HG03378 (cell line): Measurements from ENCODE around the gene KCNB1.

Experiments used
- ATAC-seq: cut with Tn5 transposase; IDR thresholded peaks from one replicate; pipeline ENCODE4 v1.9.1; 2021; ENCODE audit warnings: mild to moderate bottlenecking, moderate library complexity; ENCODE audit not compliant: unreplicated experiment

KCNB1 gene

GRCh38 chr20:49393803-49394202 lies 88.7 kb downstream of the KCNB1 start:
- ATAC-seq = no peak

GRCh38 chr20:49392745-49393144 lies 89.7 kb downstream of the KCNB1 start:
- no peak for ATAC-seq

GRCh38 chr20:49391404-49392245 lies 90.8 kb downstream of the KCNB1 start:
- ATAC-seq = no peak

- no peak for ATAC-seq
Observed at GRCh38 chr20:49389854-49390253, 92.6 kb downstream of the KCNB1 start.

GRCh38 chr20:49388744-49389143 lies 93.7 kb downstream of the KCNB1 start:
- ATAC-seq = no peak

GRCh38 chr20:49387581-49387939 lies 94.9 kb downstream of the KCNB1 start:
- ATAC-seq = no peak

- ATAC-seq = no peak
Observed at GRCh38 chr20:49386848-49387580, 95.5 kb downstream of the KCNB1 start.

GRCh38 chr20:49385465-49385864 lies 97.0 kb downstream of the KCNB1 start:
- ATAC-seq = no peak

GRCh38 chr20:49384437-49385434 lies 97.7 kb downstream of the KCNB1 start:
- no peak for ATAC-seq

GRCh38 chr20:49381558-49382493 lies 100.6 kb downstream of the KCNB1 start:
- no peak for ATAC-seq

- ATAC-seq = no peak
Observed at GRCh38 chr20:49380337-49380780, 102.1 kb downstream of the KCNB1 start.

GRCh38 chr20:49379338-49379737 lies 103.1 kb downstream of the KCNB1 start:
- no peak for ATAC-seq

- ATAC-seq = no peak
Observed at GRCh38 chr20:49377326-49377725, 105.1 kb downstream of the KCNB1 start.

- ATAC-seq = no peak
Observed at GRCh38 chr20:49375170-49375569, 107.3 kb downstream of the KCNB1 start.

GRCh38 chr20:49372095-49372734 lies 110.3 kb downstream of the KCNB1 start:
- ATAC-seq = no peak

- ATAC-seq = no peak
Observed at GRCh38 chr20:49368596-49368995, 113.9 kb downstream of the KCNB1 start.

- ATAC-seq = no peak
Observed at GRCh38 chr20:49367113-49367512, 115.4 kb downstream of the KCNB1 start.

GRCh38 chr20:49366687-49367086 lies 115.8 kb downstream of the KCNB1 start:
- ATAC-seq = no peak

- no peak for ATAC-seq
Observed at GRCh38 chr20:49361862-49362660, 120.4 kb downstream of the KCNB1 start.
